Small intestine (tissue), 7 donors: ENCODE results near the gene IGFBP3. TPM values are rescaled to one million over a fixed set of nuclear protein-coding genes. Genes with fewer than 3 reads are reported as not detected.

Source experiments
- DNase-seq, 2 donors: peaks; one replicate each; pipeline versions ENCODE4 v3.0.0 to v3.0.0-alpha.2; 2013
- FAIRE-seq: peaks from 2 replicates; lab custom pipeline; 2012; peaks lifted over from hg19 to GRCh38; lab: Jason Lieb, UNC
- H3K27ac ChIP-seq, 3 donors: one replicate each; pipeline ENCODE4 v1.5.1; 2013; ENCODE audit warnings: low read length in 2 of 3, mild to moderate bottlenecking in 2 of 3, control low read depth in 1 of 3, inconsistent platforms in 1 of 3, low read depth in 1 of 3, moderate library complexity in 1 of 3
- H3K27me3 ChIP-seq, 3 donors: one replicate each; pipeline ENCODE4 v1.6.1; 2013; ENCODE audit warnings: low read length in 3 of 3, inconsistent platforms in 1 of 3; ENCODE audit not compliant: control insufficient read depth in 3 of 3, insufficient read depth in 3 of 3
- H3K36me3 ChIP-seq, 3 donors: one replicate each; pipeline ENCODE4 v1.6.1; 2013; ENCODE audit warnings: low read length in 3 of 3, inconsistent platforms in 1 of 3, low read depth in 1 of 3, mild to moderate bottlenecking in 1 of 3, moderate library complexity in 1 of 3; ENCODE audit not compliant: control insufficient read depth in 3 of 3, insufficient read depth in 2 of 3
- H3K4me1 ChIP-seq, 3 donors: one replicate each; pipeline ENCODE4 v1.6.1; 2013; ENCODE audit warnings: low read length in 2 of 3, inconsistent platforms in 1 of 3, low read depth in 1 of 3, mild to moderate bottlenecking in 1 of 3, moderate library complexity in 1 of 3; ENCODE audit not compliant: control insufficient read depth in 3 of 3, insufficient read depth in 2 of 3
- H3K4me3 ChIP-seq, 3 donors: one replicate each; pipeline ENCODE4 v1.5.1; 2013; ENCODE audit warnings: low read length in 3 of 3, control low read depth in 1 of 3, inconsistent platforms in 1 of 3, low read depth in 1 of 3, mild to moderate bottlenecking in 1 of 3, moderate library complexity in 1 of 3
- H3K9me3 ChIP-seq, 2 donors: one replicate each; pipeline ENCODE4 v1.6.1; 2013; ENCODE audit warnings: low read depth in 1 of 2, low read length in 1 of 2; ENCODE audit not compliant: control insufficient read depth in 2 of 2, insufficient read depth in 1 of 2
- WGBS, 3 donors: extraction: QIAGEN DNeasy Blood & Tissue Kit; methylation state at CpG; one replicate each; pipeline ENCODE4 v1.1.7; 2013; 5-methylcytosine and 5-hydroxymethylcytosine counted together
- polyA plus RNA-seq, 4 donors: library from polyadenylated mRNA; stranded (reverse) in 3 of 4; unstranded in 1 of 4; fragments of 200-250 nt in 3 of 4; fragments of 120-200 nt in 1 of 4; gene quantifications; one replicate each; pipeline versions ENCODE4 v1.2.1 to v1.2.3, GENCODE V29; 2013
- donor health status: healthy with polysubstance abuse.
- donor health status: control.
- donor health status: control.
- donor health status: Bipolar disorder and iron deficiency.
- donor health status: healthy.

The IGFBP3 gene
- polyA plus RNA-seq, 4 donors: 1.6 to 108 (median 49.5) TPM

DNA sequence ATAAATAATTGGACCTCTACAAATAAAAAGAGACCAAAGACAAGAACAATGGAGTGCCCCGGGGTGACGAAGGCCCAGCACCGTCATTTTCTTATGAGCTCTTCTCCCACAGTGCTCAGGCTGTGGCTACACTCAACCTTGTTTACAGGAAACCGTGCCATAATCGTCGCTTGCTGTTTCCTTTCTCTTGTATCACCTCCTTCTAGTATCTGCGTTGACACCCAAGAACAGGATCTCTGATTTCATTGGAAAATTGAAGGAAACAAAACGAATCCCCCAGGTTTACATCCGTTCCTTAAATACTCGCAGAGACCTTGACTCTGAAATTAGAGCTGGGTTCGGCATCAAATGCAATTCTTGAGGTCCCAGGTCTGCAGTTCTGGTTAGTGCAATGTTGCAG, 1.7 kb upstream of the IGFBP3 start:
- FAIRE-seq (no peak), DNase-seq (peak; percentile 33 to 48)
- 4 to 9% (median 6%) methylated on average over 11 of the region's 11 CpGs for WGBS, 3 donors
- H3K27ac ChIP-seq: no peak overlapping the region
- H3K27me3 ChIP-seq: peaks cover 9 to 60% (median 10%) of the 10 kb centered on the region in 3 donors
- H3K4me1 ChIP-seq: peaks cover 0 to 14% (median 0%) of the 10 kb centered on the region in 3 donors
- H3K4me3 ChIP-seq: peak overlapping the region in 1 of 3 donors; percentile 10
- no peaks in the 10 kb centered on the region for H3K36me3 ChIP-seq
- no peaks in the 10 kb centered on the region for H3K9me3 ChIP-seq

DNA sequence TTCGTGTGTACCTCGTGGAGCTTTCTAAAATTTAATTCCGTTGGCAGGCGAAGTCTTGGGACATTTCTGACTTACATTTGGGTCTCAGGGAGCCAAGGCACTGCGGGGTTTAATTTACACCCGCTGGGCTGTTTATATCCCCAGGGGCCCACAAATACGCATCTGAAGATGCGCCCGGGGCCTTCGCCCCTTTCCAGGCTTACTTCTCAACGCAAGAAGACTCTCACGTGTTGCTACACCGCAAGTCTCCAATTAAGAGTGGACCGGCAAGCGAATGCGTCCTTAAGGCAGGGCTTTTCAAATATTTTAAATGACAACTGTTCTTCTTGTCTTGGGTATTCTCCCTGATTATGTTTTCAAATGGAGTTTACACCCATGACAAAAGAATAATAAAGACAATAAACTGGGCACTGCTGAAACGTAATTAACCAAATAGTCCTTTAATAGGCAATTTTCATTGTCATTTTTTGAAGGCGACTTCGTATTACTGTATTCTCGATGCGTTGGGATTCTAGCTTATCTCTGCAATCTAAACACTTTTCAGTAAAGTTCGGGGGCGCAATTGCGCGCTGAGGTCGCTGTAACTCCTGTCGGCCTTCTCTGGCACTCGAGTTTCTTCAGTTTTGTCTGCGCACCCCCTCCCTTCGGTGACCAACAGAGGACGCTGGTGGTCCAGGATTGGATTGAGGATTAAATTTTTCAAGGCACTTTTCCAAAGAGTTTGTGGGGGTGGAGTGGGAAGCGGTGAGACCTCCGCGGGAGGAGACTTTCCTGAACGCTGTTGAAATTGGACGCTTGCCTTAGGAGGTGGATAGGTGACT, 837 bp upstream of the IGFBP3 start:
- peaks cover 0 to 16% (median 0%) of the 10 kb centered on the region in 3 donors for H3K4me1 ChIP-seq
- peak overlapping the region in 1 of 3 donors; percentile 32 for H3K4me3 ChIP-seq
- H3K36me3 ChIP-seq: peaks cover 0 to 3% (median 0%) of the 10 kb centered on the region in 3 donors
- DNase-seq (peak; percentile 24 to 70), FAIRE-seq (no peak)
- no peak overlapping the region for H3K27ac ChIP-seq
- H3K9me3 ChIP-seq: no peaks in the 10 kb centered on the region
- H3K27me3 ChIP-seq: peaks cover 9 to 62% (median 10%) of the 10 kb centered on the region in 3 donors
- 5 to 7% (median 6%) methylated on average over 36 of the region's 36 CpGs for WGBS, 3 donors

DNA sequence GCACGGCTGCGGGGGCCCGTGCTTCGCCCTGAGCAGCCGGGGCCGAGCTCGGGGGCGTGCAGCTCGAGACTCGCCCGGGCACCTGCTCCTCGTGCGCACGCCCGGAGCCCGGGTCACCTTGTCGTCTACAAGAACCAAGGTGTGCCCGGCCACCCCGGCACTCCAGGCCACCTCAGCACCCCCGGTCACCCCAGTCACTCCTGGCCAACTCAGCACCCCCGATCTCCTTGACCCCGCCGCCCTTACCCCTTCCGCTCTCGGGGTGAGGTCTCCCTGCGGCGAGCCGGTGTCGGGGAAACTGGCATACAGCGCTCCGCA, 268 bp upstream of the IGFBP3 start:
- Histone ChIP-seq H3K4me3 (peak overlapping the region in 2 of 3 donors; percentile 32 to 39), H3K36me3 (peaks cover 0 to 4% (median 0%) of the 10 kb centered on the region in 3 donors), H3K9me3 (no peaks in the 10 kb centered on the region), H3K27ac (no peak overlapping the region), H3K27me3 (peaks cover 10 to 62% (median 11%) of the 10 kb centered on the region in 3 donors), H3K4me1 (peaks cover 0 to 16% (median 0%) of the 10 kb centered on the region in 3 donors)
- DNase-seq (no peak), FAIRE-seq (no peak)
- 3 to 7% (median 6%) methylated on average over 20 to 30 of the region's 31 CpGs for WGBS, 3 donors

DNA sequence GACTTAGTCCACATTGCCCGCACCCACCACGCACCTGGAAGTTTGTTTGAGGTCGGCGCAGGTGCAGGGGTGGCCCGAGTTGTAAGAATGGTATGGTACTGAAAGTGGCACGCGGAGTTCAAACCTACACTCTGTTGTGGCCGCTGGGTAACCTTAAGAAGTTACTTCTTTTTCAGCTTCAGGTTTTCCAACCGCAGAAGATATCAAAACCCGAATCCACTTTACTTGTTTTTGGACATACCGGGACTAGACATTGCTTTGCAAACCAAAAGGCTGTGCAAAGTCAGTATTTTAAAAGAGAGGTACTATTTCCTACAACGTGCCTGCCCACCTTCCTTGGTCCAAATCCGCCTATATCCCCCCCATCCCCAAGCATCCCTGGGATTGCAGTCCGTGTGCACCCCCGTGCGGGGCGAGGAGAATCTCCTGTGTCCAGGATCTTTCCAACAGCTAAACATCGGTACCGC, 1.0 kb downstream of the IGFBP3 start:
- Histone ChIP-seq H3K27me3 (peaks cover 10 to 58% (median 11%) of the 10 kb centered on the region in 3 donors), H3K4me3 (peak overlapping the region in 2 of 3 donors; percentile 33 to 39), H3K4me1 (peaks cover 0 to 16% (median 0%) of the 10 kb centered on the region in 3 donors), H3K9me3 (no peaks in the 10 kb centered on the region), H3K27ac (no peak overlapping the region), H3K36me3 (peaks cover 0 to 11% (median 0%) of the 10 kb centered on the region in 3 donors)
- FAIRE-seq: no peak
- no peak for DNase-seq
- WGBS, 3 donors: 5 to 7% (median 6%) methylated on average over 19 of the region's 19 CpGs

DNA sequence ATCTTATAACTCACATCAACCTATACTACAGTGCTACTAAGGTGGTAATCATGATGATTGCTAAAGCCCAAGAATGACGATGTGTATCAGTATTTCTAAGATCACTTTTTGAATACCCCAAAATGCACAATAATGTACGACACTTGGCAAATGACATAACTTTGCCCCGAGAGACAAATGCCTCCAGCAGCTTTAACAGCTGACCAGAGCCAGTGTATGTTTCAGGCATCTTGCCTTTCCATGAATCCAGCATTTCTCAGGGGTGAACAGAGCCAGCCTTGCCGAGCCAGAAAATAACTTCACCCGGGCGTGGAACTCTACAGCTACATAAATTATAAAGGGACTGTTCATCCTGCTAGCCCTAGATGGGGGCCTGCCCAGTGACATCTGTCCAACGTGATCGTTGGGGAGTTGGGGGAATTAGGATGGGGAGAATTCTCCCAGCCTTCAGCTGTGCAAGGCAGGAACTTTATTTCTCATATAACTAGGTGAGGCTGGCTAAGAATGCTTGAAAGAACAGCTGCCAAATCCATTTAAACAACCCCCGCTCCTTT, 1.8 kb downstream of the IGFBP3 start:
- WGBS, 3 donors: 30 to 42% (median 33%) methylated on average over 9 of the region's 9 CpGs
- Histone ChIP-seq H3K27ac (no peak overlapping the region), H3K27me3 (peaks cover 7 to 51% (median 10%) of the 10 kb centered on the region in 3 donors), H3K4me3 (peak overlapping the region in 1 of 3 donors; percentile 33), H3K9me3 (no peaks in the 10 kb centered on the region), H3K4me1 (peaks cover 0 to 16% (median 0%) of the 10 kb centered on the region in 3 donors), H3K36me3 (peaks cover 0 to 17% (median 0%) of the 10 kb centered on the region in 3 donors)
- FAIRE-seq (no peak), DNase-seq (no peak)

DNA sequence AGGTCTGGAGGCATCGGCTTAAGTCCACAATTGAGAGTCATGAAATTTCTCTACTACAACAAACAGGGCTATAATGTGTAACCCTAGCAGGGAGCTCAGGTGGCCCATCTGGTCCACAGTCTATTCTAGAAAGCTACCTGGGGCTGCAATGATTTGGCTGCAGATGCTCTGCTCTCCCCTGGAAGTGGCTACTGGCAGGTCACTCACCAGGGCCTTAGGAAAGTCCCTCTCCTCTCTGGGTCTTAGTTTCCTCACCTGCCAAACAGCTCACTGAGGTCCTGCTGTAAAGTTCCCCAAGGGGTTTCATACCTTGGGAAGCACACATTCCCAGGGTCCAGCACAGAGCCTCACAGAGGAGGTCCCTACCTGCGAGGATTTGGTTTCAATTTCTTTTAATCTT, 2.5 kb downstream of the IGFBP3 start:
- peaks cover 0 to 17% (median 0%) of the 10 kb centered on the region in 3 donors for H3K36me3 ChIP-seq
- WGBS, 3 donors: 50 to 66% (median 66%) methylated on average over 2 of the region's 2 CpGs
- peak overlapping the region in 1 of 3 donors; percentile 21 for H3K4me3 ChIP-seq
- no peaks in the 10 kb centered on the region for H3K9me3 ChIP-seq
- DNase-seq (no peak), FAIRE-seq (no peak)
- H3K27me3 ChIP-seq: peaks cover 7 to 45% (median 10%) of the 10 kb centered on the region in 3 donors
- H3K27ac ChIP-seq: no peak overlapping the region
- peaks cover 0 to 16% (median 0%) of the 10 kb centered on the region in 3 donors for H3K4me1 ChIP-seq

DNA sequence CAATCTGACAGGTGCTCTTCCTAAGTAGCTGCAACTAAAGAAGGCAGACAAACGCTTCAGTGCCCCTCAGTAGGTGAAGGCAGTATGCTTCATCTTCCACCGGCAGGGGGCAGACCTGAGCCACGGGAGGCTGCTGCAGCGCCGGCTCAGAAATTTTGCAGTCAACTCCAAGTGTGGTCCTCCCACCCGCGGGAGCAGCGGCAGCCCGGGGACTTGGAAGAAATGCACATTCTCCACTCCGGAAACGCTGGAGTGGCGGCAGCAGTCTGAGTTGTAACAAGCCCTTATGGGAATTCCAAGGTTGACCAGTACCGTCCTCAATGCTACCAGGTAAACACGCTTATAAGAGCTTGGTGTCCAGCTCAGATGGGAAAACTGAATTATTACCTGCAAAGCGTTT, 3.4 kb downstream of the IGFBP3 start:
- DNase-seq (peak; percentile 56 to 81), FAIRE-seq (no peak)
- Histone ChIP-seq H3K4me3 (peak overlapping the region in 1 of 3 donors; percentile 23), H3K9me3 (no peaks in the 10 kb centered on the region), H3K27me3 (peaks cover 5 to 40% (median 10%) of the 10 kb centered on the region in 3 donors), H3K27ac (no peak overlapping the region), H3K4me1 (peaks cover 0 to 16% (median 0%) of the 10 kb centered on the region in 3 donors), H3K36me3 (peaks cover 0 to 23% (median 0%) of the 10 kb centered on the region in 3 donors)
- WGBS, 3 donors: 5 to 7% (median 6%) methylated on average over 15 of the region's 15 CpGs

DNA sequence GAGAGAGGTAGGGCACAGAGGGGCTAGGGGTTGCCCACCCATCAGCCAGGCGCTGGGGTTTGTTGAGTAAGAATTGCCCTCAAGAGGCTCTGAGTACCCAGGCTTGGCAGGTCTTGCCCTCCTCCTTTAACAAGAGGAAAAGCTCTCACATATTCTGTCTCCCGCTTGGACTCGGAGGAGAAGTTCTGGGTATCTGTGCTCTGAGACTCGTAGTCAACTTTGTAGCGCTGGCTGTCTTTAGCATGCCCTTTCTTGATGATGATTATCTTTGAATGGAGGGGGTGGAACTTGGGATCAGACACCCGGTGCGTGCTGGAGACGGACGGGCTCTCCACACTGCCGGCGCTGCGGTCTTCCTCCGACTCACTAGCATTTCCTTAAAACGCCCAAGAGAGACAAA, 4.0 kb downstream of the IGFBP3 start:
- WGBS, 3 donors: 78 to 80% (median 78%) methylated on average over 14 of the region's 14 CpGs
- no peaks in the 10 kb centered on the region for H3K9me3 ChIP-seq
- peaks cover 5 to 34% (median 10%) of the 10 kb centered on the region in 3 donors for H3K27me3 ChIP-seq
- H3K36me3 ChIP-seq: peaks cover 0 to 23% (median 0%) of the 10 kb centered on the region in 3 donors
- no peak overlapping the region for H3K27ac ChIP-seq
- DNase-seq (no peak), FAIRE-seq (no peak)
- H3K4me1 ChIP-seq: peaks cover 0 to 16% (median 0%) of the 10 kb centered on the region in 3 donors
- H3K4me3 ChIP-seq: no peak overlapping the region
